DMS79 (cell line): ENCODE measurements around the gene SLC16A13.
"Not testable (repeated sequence)": the region's sequence is repeated elsewhere in the genome, so short reads cannot be mapped to it uniquely, and the experiment has no call there.

ENCODE experiments used
- DNase-seq: peaks from one replicate; lab custom pipeline; 2025; lab: John Stamatoyannopoulos, UW

SLC16A13 gene

GRCh38 chr17:7064261-7064660, 28.4 kb downstream of the SLC16A13 start:
- DNase-seq = no peak

GRCh38 chr17:7067198-7067597, 31.4 kb downstream of the SLC16A13 start:
- DNase-seq = no peak

GRCh38 chr17:7068268-7068667, 32.5 kb downstream of the SLC16A13 start:
- DNase-seq = no peak

GRCh38 chr17:7070712-7071111, 34.9 kb downstream of the SLC16A13 start:
- no peak for DNase-seq

- DNase-seq = no peak
These were observed 36.6 kb downstream of the SLC16A13 start for GRCh38 chr17:7072406-7072805.

GRCh38 chr17:7074931-7075330, 39.1 kb downstream of the SLC16A13 start:
- DNase-seq = no peak

GRCh38 chr17:7077911-7078546, 42.2 kb downstream of the SLC16A13 start:
- DNase-seq = no peak

- no peak for DNase-seq
These were observed 42.9 kb downstream of the SLC16A13 start for GRCh38 chr17:7078711-7079110.

GRCh38 chr17:7079581-7080455, 44.0 kb downstream of the SLC16A13 start, which contains the start of gene CLEC10A:
CLEC10A (minus strand) TSS chr17:7080251; CDS start chr17:7078812, 1,439 bp downstream.
- DNase-seq = no peak

GRCh38 chr17:7080456-7081041, 44.7 kb downstream of the SLC16A13 start:
- DNase-seq = no peak

GRCh38 chr17:7081341-7082062, 45.7 kb downstream of the SLC16A13 start:
- no peak for DNase-seq

GRCh38 chr17:7083592-7083991, 47.8 kb downstream of the SLC16A13 start:
- no peak for DNase-seq

GRCh38 chr17:7084088-7084487, 48.3 kb downstream of the SLC16A13 start:
- no peak for DNase-seq

- DNase-seq = not testable (repeated sequence)
These were observed 52.6 kb downstream of the SLC16A13 start for GRCh38 chr17:7088442-7088841.

- DNase-seq = not testable (repeated sequence)
These were observed 53.8 kb downstream of the SLC16A13 start for GRCh38 chr17:7089570-7089969.
